Measurements from ENCODE around the gene JMJD7.

JMJD7 gene

DNA sequence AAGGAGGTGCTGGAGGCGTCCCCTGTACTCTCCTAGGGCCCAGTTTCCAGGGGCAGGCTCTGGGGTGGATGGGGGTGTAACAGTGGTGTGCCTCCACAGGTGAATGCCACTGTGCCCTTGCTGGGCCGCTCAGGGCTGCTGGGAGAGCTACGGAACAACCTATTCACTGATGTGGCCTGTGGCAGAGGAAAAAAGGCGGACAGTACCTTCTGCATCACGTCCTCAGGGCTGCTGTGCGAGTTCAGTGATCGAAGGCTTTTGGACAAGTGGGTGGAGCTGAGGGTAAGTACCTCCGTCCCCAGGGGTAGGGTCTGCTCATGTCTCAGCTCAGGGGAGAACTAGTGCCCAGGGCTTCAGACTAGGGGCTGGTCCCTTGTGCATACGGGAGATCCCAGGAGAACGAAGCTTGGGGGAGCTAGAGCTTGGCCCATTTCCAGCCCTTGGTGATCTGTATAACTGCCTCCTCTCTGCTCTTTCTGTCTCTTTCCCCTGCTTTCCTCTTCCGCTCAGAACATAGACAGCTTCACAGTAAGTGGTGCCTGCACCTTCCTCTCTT lies 15.0 kb upstream of the JMJD7 start:
- no peak for DNase-seq (ENCODE audit: low read depth)
- no peak overlapping the region for H3K4me3 ChIP-seq (ENCODE audit: control insufficient read depth, low read depth, low read length)
- TF ChIP-seq, protein P1, sequence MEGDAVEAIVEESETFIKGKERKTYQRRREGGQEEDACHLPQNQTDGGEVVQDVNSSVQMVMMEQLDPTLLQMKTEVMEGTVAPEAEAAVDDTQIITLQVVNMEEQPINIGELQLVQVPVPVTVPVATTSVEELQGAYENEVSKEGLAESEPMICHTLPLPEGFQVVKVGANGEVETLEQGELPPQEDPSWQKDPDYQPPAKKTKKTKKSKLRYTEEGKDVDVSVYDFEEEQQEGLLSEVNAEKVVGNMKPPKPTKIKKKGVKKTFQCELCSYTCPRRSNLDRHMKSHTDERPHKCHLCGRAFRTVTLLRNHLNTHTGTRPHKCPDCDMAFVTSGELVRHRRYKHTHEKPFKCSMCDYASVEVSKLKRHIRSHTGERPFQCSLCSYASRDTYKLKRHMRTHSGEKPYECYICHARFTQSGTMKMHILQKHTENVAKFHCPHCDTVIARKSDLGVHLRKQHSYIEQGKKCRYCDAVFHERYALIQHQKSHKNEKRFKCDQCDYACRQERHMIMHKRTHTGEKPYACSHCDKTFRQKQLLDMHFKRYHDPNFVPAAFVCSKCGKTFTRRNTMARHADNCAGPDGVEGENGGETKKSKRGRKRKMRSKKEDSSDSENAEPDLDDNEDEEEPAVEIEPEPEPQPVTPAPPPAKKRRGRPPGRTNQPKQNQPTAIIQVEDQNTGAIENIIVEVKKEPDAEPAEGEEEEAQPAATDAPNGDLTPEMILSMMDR (conservative IDR thresholded peaks at IDR 0.05; ENCODE audit: control insufficient read depth, insufficient read depth, low read depth, low read length): no peak

DNA sequence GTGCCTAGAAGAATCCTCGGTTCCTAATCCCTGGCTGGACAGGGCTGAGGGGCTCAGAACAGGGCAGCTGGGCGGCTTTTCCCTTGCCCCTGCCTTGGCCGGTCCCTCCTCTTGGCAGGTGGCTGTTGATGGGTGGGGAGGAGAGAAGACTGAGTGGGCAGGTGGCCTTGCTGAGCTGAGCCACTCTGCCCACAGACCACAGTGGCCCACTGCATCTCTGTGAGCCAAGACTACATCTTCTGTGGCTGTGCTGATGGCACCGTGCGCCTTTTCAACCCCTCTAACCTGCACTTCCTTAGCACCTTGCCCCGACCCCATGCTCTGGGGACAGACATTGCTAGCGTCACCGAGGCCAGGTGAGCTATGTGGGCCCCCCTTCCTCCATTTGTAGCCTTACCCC lies 14.5 kb upstream of the JMJD7 start:
- TF ChIP-seq, protein P1 (conservative IDR thresholded peaks at IDR 0.05; ENCODE audit: control insufficient read depth, insufficient read depth, low read depth, low read length): no peak
- no peak for DNase-seq (ENCODE audit: low read depth)
- H3K4me3 ChIP-seq (ENCODE audit: control insufficient read depth, low read depth, low read length): no peak overlapping the region

DNA sequence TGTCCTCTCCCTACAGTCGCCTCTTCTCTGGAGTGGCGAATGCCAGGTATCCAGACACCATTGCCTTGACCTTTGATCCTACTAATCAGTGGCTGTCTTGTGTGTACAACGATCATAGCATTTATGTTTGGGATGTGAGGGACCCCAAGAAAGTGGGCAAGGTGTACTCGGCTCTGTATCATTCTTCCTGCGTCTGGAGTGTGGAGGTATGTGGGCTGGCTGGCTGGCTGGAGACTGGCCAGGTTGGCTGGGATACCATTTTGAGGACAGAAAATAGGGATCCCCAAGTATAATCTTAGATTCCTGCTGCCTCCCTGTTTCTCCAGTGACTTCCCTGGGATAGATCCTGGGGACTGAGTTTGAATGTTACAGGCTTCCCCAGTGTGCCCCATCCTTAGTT lies 13.4 kb upstream of the JMJD7 start:
- TF ChIP-seq, protein P1 (conservative IDR thresholded peaks at IDR 0.05; ENCODE audit: control insufficient read depth, insufficient read depth, low read depth, low read length): no peak
- DNase-seq (ENCODE audit: low read depth): no peak
- H3K4me3 ChIP-seq (ENCODE audit: control insufficient read depth, low read depth, low read length): no peak overlapping the region

DNA sequence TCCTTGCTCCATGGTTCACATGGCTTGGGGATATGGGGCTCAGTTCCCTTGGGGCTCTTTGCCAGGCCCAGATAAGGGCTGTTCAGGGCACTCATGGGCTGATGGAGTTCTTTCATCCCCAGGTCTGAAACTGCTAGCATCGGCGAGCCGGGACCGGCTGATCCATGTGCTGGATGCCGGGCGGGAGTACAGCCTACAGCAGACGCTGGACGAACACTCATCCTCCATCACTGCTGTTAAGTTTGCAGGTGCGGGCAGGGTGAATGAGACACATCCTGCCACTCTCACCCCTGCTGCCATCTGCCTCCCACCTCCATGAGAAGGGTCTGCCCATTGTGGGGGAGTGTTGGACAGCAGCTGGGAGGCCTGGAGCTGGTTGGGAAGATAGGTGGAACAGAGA lies 11.1 kb upstream of the JMJD7 start:
- no peak overlapping the region for H3K4me3 ChIP-seq (ENCODE audit: control insufficient read depth, low read depth, low read length)
- no peak for DNase-seq (ENCODE audit: low read depth)
- TF ChIP-seq, protein P1 (conservative IDR thresholded peaks at IDR 0.05; ENCODE audit: control insufficient read depth, insufficient read depth, low read depth, low read length): no peak

DNA sequence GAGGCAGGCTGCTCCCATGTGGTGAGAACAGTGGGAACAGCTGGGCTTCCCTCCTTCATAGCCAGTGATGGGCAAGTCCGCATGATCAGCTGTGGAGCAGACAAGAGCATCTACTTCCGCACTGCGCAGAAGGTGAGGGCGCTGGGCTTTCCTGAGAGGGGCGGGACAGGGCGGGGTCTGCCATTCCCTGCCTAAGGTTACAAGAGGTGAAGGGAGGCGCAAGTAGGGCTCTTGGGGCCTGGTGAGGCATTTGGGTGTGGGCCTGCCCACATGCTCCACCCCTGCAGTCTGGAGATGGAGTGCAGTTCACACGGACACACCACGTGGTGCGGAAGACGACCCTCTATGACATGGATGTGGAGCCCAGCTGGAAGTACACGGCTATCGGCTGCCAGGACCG lies 10.6 kb upstream of the JMJD7 start:
- TF ChIP-seq, protein P1 (conservative IDR thresholded peaks at IDR 0.05; ENCODE audit: control insufficient read depth, insufficient read depth, low read depth, low read length): no peak
- DNase-seq (ENCODE audit: low read depth): no peak
- H3K4me3 ChIP-seq (ENCODE audit: control insufficient read depth, low read depth, low read length): no peak overlapping the region

DNA sequence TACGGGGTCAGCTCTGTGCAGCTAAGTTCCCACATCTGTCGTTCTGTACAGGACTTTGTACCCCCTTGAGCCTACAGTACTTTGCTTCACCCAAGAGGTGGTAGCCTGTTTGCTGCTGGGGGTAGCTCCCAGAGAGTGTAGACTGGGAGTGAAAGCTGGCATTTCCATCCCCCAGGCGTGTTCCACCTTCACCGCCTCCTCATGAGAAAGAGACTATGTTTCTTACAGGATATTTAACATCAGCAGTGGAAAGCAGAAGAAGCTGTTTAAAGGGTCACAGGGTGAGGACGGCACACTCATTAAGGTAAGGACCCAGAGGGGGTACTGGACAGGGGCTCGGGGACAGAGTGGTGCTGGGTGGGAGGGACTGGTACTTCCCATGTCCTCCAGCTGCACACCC lies 10.1 kb upstream of the JMJD7 start:
- TF ChIP-seq, protein P1 (conservative IDR thresholded peaks at IDR 0.05; ENCODE audit: control insufficient read depth, insufficient read depth, low read depth, low read length): no peak
- no peak overlapping the region for H3K4me3 ChIP-seq (ENCODE audit: control insufficient read depth, low read depth, low read length)
- no peak for DNase-seq (ENCODE audit: low read depth)
